HG03558 (cell line): ENCODE results near the gene SCN8A.

ENCODE experiments used
- ATAC-seq: cut with Tn5 transposase; IDR thresholded peaks from one replicate; pipeline ENCODE4 v1.9.1; 2021; ENCODE audit warnings: moderate number of reproducible peaks; ENCODE audit not compliant: unreplicated experiment; ENCODE audit errors: extremely low read depth

Gene SCN8A

GRCh38 chr12:51699219-51699618 is 108.2 kb downstream of the SCN8A start:
- ATAC-seq = no peak

- ATAC-seq = no peak
Observed at GRCh38 chr12:51700887-51701286, 109.9 kb downstream of the SCN8A start.

GRCh38 chr12:51702587-51702986 is 111.6 kb downstream of the SCN8A start:
- ATAC-seq = no peak

- ATAC-seq = no peak
Observed at GRCh38 chr12:51705450-51705849, 114.4 kb downstream of the SCN8A start.

- ATAC-seq = no peak
Observed at GRCh38 chr12:51706206-51706605, 115.2 kb downstream of the SCN8A start.

- ATAC-seq = no peak
Observed at GRCh38 chr12:51714666-51715065, 123.6 kb downstream of the SCN8A start.

- ATAC-seq = no peak
Observed at GRCh38 chr12:51717326-51717925, 126.4 kb downstream of the SCN8A start.

GRCh38 chr12:51721282-51721940 is 130.4 kb downstream of the SCN8A start:
- ATAC-seq = no peak

- no peak for ATAC-seq
Observed at GRCh38 chr12:51722431-51722830, 131.4 kb downstream of the SCN8A start.

- ATAC-seq = no peak
Observed at GRCh38 chr12:51726161-51726560, 135.1 kb downstream of the SCN8A start.

- ATAC-seq = no peak
Observed at GRCh38 chr12:51726931-51727330, 135.9 kb downstream of the SCN8A start.

GRCh38 chr12:51729331-51729730 is 138.3 kb downstream of the SCN8A start:
- no peak for ATAC-seq

- no peak for ATAC-seq
Observed at GRCh38 chr12:51730745-51731144, 139.7 kb downstream of the SCN8A start.

GRCh38 chr12:51740536-51740935 is 149.5 kb downstream of the SCN8A start:
- ATAC-seq = no peak

GRCh38 chr12:51744235-51744634 is 153.2 kb downstream of the SCN8A start:
- no peak for ATAC-seq

GRCh38 chr12:51744957-51745356 is 153.9 kb downstream of the SCN8A start:
- no peak for ATAC-seq

- ATAC-seq = no peak
Observed at GRCh38 chr12:51746416-51746815, 155.4 kb downstream of the SCN8A start.

- no peak for ATAC-seq
Observed at GRCh38 chr12:51748235-51748634, 157.2 kb downstream of the SCN8A start.

GRCh38 chr12:51749206-51749985 is 158.4 kb downstream of the SCN8A start:
- no peak for ATAC-seq

GRCh38 chr12:51749986-51750317 is 158.9 kb downstream of the SCN8A start:
- ATAC-seq = no peak

GRCh38 chr12:51751661-51752060 is 160.6 kb downstream of the SCN8A start:
- no peak for ATAC-seq
